ENCODE data around the gene TEDC1.

DNA sequence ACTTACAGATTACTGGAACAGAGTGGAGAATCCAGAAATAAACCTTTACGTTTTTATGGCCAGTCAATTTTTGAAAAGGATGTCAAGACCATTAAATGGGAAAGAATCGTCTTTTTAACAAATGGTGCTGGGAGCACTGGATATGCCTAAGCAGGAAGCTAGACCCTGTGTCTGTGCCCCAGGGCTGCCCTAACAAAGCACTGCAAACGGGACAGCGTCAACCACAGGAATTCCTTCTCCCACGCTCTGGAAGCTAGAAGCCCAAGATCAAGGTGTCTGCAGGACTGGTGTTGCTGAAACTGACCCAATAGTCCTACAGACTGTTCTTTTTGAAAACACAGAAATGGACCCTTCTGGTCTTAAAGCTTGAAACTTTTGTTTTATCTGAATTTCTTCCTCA, 26.1 kb downstream of the TEDC1 start:
- no peak for TF ChIP-seq POLR2AphosphoS5 (IDR thresholded peaks at IDR 0.05; ENCODE audit: low read depth, low read length)
- no peak for TF ChIP-seq POLR2A (IDR thresholded peaks at IDR 0.05; ENCODE audit: low read depth, low read length)
- TF ChIP-seq TAF1 (IDR thresholded peaks at IDR 0.05; ENCODE audit: borderline replicate concordance, low read depth, low read length) = no peak
